ENCODE data around the gene SMIM8. TPM values are rescaled to one million over a fixed set of nuclear protein-coding genes. Genes with fewer than 3 reads are reported as not detected.

The SMIM8 gene
- total RNA-seq, 4 donors from 2014 or later: 5.3 to 12.0 (median 7.5) TPM

GRCh38 chr6:87384038-87384437 lies 61.6 kb downstream of the SMIM8 start:
- TF ChIP-seq EP300 (IDR thresholded peaks at IDR 0.05): no peak
- no peak for TF ChIP-seq POLR2AphosphoS5 (IDR thresholded peaks at IDR 0.05)
- TF ChIP-seq CTCF (IDR thresholded peaks at IDR 0.05): no peak
- TF ChIP-seq POLR2A (IDR thresholded peaks at IDR 0.05; ENCODE audit: low read depth): no peak
- intact Hi-C loops (cut with DNase I): no loop called here
- no peak overlapping the region for H3K27ac ChIP-seq (replicated peaks in 1 of 4)
- DNase-seq (ENCODE audit: extremely low spot score): no peak
- no peaks in the 10 kb centered on the region for H3K4me1 ChIP-seq
- H3K4me3 ChIP-seq: no peak overlapping the region
- 61% methylated on average over 1 of the region's 1 CpG for WGBS
- no peaks in the 10 kb centered on the region for H3K9me3 ChIP-seq
- H3K36me3 ChIP-seq: no peaks in the 10 kb centered on the region
- H3K27me3 ChIP-seq: no peaks in the 10 kb centered on the region

- intact Hi-C loops (cut with DNase I): no loop called here
- Histone ChIP-seq H3K4me3 (no peak overlapping the region), H3K27me3 (no peaks in the 10 kb centered on the region), H3K9me3 (no peaks in the 10 kb centered on the region), H3K4me1 (no peaks in the 10 kb centered on the region), H3K36me3 (no peaks in the 10 kb centered on the region), H3K27ac (replicated peaks in 1 of 4) (no peak overlapping the region)
- whole genome bisulfite sequencing: 89% methylated on average over 3 of the region's 3 CpGs
- DNase-seq (ENCODE audit: extremely low spot score): peak; percentile 12
- TF ChIP-seq POLR2AphosphoS5 (IDR thresholded peaks at IDR 0.05) (no peak), CTCF (IDR thresholded peaks at IDR 0.05) (no peak), EP300 (IDR thresholded peaks at IDR 0.05) (no peak), POLR2A (IDR thresholded peaks at IDR 0.05; ENCODE audit: low read depth) (no peak)
Measured at GRCh38 chr6:87384449-87384848, 62.1 kb downstream of the SMIM8 start.

GRCh38 chr6:87391334-87391733 lies 68.9 kb downstream of the SMIM8 start:
- intact Hi-C loops (cut with DNase I): loop anchor here (5.0 kb wide), 2 partner anchors 81 to 196 kb away; partner anchors contain the start of genes RARS2 and SLC35A1
- Histone ChIP-seq H3K4me1 (no peaks in the 10 kb centered on the region), H3K4me3 (no peak overlapping the region), H3K36me3 (no peaks in the 10 kb centered on the region), H3K9me3 (no peaks in the 10 kb centered on the region), H3K27me3 (no peaks in the 10 kb centered on the region), H3K27ac (replicated peaks in 1 of 4) (no peak overlapping the region)
- WGBS: 60% methylated on average over 3 of the region's 3 CpGs
- DNase-seq (ENCODE audit: extremely low spot score): no peak
- TF ChIP-seq CTCF (IDR thresholded peaks at IDR 0.05) (no peak), POLR2AphosphoS5 (IDR thresholded peaks at IDR 0.05) (no peak), EP300 (IDR thresholded peaks at IDR 0.05) (no peak), POLR2A (IDR thresholded peaks at IDR 0.05; ENCODE audit: low read depth) (no peak)

Other genes with a start within 250 kb of the SMIM8 start
- not detected for gene CGA, start 227.5 kb upstream of the SMIM8 start, total RNA-seq
- 10 to 100 TPM; 28.3 to 44.9 (median 32.2) TPM for gene ZNF292, start 167.0 kb upstream of the SMIM8 start, total RNA-seq
- gene GJB7, start 6.7 kb downstream of the SMIM8 start, total RNA-seq: not detected
- 1 to 10 TPM in 3 of 4 donors, under 1 TPM in 1; 0.99 to 2.7 (median 1.8) TPM for gene C6orf163, start 22.2 kb downstream of the SMIM8 start, total RNA-seq
- under 1 TPM in 2 of 4 donors, not detected in 2; 0.23 to 0.26 TPM for gene CFAP206, start 85.4 kb downstream of the SMIM8 start, total RNA-seq
- gene SLC35A1, start 150.4 kb downstream of the SMIM8 start, total RNA-seq: 10 to 100 TPM; 11.8 to 15.1 (median 14.3) TPM

Data from esophagus muscularis mucosa (tissue), 4 donors.